ENCODE results near the gene CD6.

GRCh38 chr11:61057615-61058014 lies 86.1 kb downstream of the CD6 start:
- no peak for TF ChIP-seq CTCF (IDR thresholded peaks at IDR 0.05)
- TF ChIP-seq POLR2A (IDR thresholded peaks at IDR 0.05) = no peak
